WI38 (cell line): ENCODE results near the gene ZFAND3.

ENCODE experiments used
- H3K4me3 ChIP-seq: 2 replicates; pipeline ENCODE4 v1.5.1; 2011; ENCODE audit warnings: low read depth, mild to moderate bottlenecking, control low read depth, low read length
- TF ChIP-seq, protein P1 (sequence below): IDR thresholded peaks from 2 replicates; pipeline ENCODE4 v1.5.1; 2012; ENCODE audit warnings: low read depth, mild to moderate bottlenecking, control low read depth, low read length

The ZFAND3 gene

DNA sequence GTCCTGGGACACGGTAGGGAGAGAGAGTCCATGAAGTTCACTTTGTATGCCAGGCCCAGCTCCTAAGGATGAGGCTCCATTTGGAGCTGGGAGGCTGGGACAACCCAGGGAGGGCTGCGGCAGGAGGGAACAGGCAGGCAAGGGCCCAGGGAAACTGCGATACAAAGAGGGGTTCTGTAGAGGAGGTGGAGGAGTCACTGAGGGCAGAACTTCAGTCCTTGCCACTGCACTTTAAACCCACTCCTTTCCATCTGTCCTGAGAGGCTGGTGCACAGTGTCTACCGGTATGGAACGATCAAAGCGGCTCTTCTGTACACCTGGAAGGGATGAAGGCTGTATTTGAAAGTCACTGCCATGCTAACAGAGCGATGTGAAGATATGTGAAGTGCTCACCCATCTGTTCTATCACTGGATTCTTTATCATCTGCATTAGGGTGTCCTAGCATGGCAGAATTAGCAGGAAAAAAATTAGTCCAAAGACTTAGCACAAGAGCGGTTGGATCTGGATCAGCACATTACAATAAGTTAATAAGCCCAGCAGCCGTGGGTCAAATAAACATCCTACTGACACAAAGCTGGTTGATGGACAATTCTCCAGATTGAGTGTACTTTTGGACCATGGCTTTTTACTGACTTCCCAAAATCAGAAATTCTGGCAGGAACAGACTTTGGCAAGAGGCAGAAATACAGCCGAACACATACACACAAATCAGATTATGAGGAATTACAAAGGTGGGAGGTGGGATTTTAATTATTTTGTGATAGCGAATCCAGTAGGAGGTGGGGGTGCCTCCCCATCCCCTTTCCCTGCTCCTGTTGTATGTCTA, 20.9 kb upstream of the ZFAND3 start:
- H3K4me3 ChIP-seq, result no peak overlapping the region
- TF ChIP-seq, protein P1, sequence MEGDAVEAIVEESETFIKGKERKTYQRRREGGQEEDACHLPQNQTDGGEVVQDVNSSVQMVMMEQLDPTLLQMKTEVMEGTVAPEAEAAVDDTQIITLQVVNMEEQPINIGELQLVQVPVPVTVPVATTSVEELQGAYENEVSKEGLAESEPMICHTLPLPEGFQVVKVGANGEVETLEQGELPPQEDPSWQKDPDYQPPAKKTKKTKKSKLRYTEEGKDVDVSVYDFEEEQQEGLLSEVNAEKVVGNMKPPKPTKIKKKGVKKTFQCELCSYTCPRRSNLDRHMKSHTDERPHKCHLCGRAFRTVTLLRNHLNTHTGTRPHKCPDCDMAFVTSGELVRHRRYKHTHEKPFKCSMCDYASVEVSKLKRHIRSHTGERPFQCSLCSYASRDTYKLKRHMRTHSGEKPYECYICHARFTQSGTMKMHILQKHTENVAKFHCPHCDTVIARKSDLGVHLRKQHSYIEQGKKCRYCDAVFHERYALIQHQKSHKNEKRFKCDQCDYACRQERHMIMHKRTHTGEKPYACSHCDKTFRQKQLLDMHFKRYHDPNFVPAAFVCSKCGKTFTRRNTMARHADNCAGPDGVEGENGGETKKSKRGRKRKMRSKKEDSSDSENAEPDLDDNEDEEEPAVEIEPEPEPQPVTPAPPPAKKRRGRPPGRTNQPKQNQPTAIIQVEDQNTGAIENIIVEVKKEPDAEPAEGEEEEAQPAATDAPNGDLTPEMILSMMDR, result no peak

GRCh38 chr6:37799263-37799644, 20.3 kb upstream of the ZFAND3 start:
- no peak overlapping the region for H3K4me3 ChIP-seq
- TF ChIP-seq, protein P1, result no peak

- TF ChIP-seq, protein P1, result no peak
- H3K4me3 ChIP-seq, result no peak overlapping the region
Observed at GRCh38 chr6:37800703-37801604, 18.6 kb upstream of the ZFAND3 start.

- H3K4me3 ChIP-seq, result no peak overlapping the region
- TF ChIP-seq, protein P1, result no peak
Observed at GRCh38 chr6:37801605-37801940, 18.0 kb upstream of the ZFAND3 start.

GRCh38 chr6:37802810-37803209, 16.7 kb upstream of the ZFAND3 start:
- no peak overlapping the region for H3K4me3 ChIP-seq
- TF ChIP-seq, protein P1, result no peak

- TF ChIP-seq, protein P1, result no peak
- no peak overlapping the region for H3K4me3 ChIP-seq
Observed at GRCh38 chr6:37804586-37804985, 14.9 kb upstream of the ZFAND3 start.

- no peak overlapping the region for H3K4me3 ChIP-seq
- TF ChIP-seq, protein P1, result no peak
Observed at GRCh38 chr6:37806213-37806612, 13.3 kb upstream of the ZFAND3 start.
